CD8-positive, alpha-beta memory T cell (primary cell): Measurements from ENCODE around the gene CEP126. TPM values are rescaled to one million over a fixed set of nuclear protein-coding genes. Genes with fewer than 3 reads are reported as not detected.

Experiments
- CTCF ChIA-PET: fragments of 350-600 bp; sonication (Branson Sonifier 250); formaldehyde crosslinking; loops from one replicate; lab custom pipeline; 2021; ENCODE audit warnings: antibody characterized with exemption; lab: Charles Lee
- POLR2A ChIA-PET: fragments of 350-600 bp; sonication (Branson Sonifier 250); formaldehyde crosslinking; loops from one replicate; lab custom pipeline; 2021; ENCODE audit warnings: antibody characterized with exemption; lab: Charles Lee
- DNase-seq, 5 donors: peaks; one replicate each; pipeline versions ENCODE4 v3.0.0 to v3.0.0-alpha.2; 2020 to 2022; ENCODE audit warnings: mixed read lengths in 1 of 5
- H3K27ac ChIP-seq: one replicate; pipeline ENCODE4 v1.7.0; 2013; ENCODE audit warnings: low read depth, mild to moderate bottlenecking, low read length, moderate library complexity
- H3K27me3 ChIP-seq: 2 replicates; pipeline ENCODE4 v1.7.0; 2013; ENCODE audit warnings: low read length, mild to moderate bottlenecking; ENCODE audit not compliant: insufficient read depth, poor library complexity, severe bottlenecking
- H3K36me3 ChIP-seq: 2 replicates; pipeline ENCODE4 v1.7.0; 2013; ENCODE audit warnings: mild to moderate bottlenecking, low read length, moderate library complexity; ENCODE audit not compliant: insufficient read depth
- H3K4me1 ChIP-seq: 2 replicates; pipeline ENCODE4 v1.7.0; 2013; ENCODE audit warnings: mild to moderate bottlenecking, low read length, moderate library complexity; ENCODE audit not compliant: insufficient read depth
- H3K4me3 ChIP-seq: 2 replicates; pipeline ENCODE4 v1.7.0; 2013; ENCODE audit warnings: mild to moderate bottlenecking, low read length
- H3K9me3 ChIP-seq: 2 replicates; pipeline ENCODE4 v1.7.0; 2013; ENCODE audit warnings: mild to moderate bottlenecking, low read length
- H3K27ac Mint-ChIP-seq, 8 donors: one replicate each; pipeline ENCODE4 v1.8.0; 2020 to 2021; ENCODE audit warnings: mixed read lengths in 8 of 8, mild to moderate bottlenecking in 6 of 8, inconsistent platforms in 3 of 8, moderate library complexity in 3 of 8
- H3K27me3 Mint-ChIP-seq, 2 donors: one replicate each; pipeline ENCODE4 v1.8.0; 2020 to 2021; ENCODE audit warnings: mixed read lengths in 2 of 2, mild to moderate bottlenecking in 1 of 2, moderate library complexity in 1 of 2
- H3K36me3 Mint-ChIP-seq, 3 donors: one replicate each; pipeline ENCODE4 v1.8.0; 2020 to 2021; ENCODE audit warnings: mixed read lengths in 3 of 3, inconsistent platforms in 1 of 3, mild to moderate bottlenecking in 1 of 3
- H3K4me1 Mint-ChIP-seq, 3 donors: one replicate each; pipeline ENCODE4 v1.8.0; 2020 to 2021; ENCODE audit warnings: mixed read lengths in 3 of 3, inconsistent platforms in 1 of 3, mild to moderate bottlenecking in 1 of 3
- H3K4me3 Mint-ChIP-seq, 7 donors: one replicate each; pipeline ENCODE4 v1.8.0; 2020 to 2021; ENCODE audit warnings: mixed read lengths in 7 of 7, mild to moderate bottlenecking in 6 of 7, moderate library complexity in 4 of 7, inconsistent platforms in 2 of 7
- H3K9me3 Mint-ChIP-seq, 5 donors: one replicate each; pipeline ENCODE4 v1.8.0; 2020 to 2022; ENCODE audit warnings: mixed read lengths in 5 of 5, mild to moderate bottlenecking in 3 of 5, moderate library complexity in 2 of 5, inconsistent platforms in 1 of 5
- polyA plus RNA-seq: library from polyadenylated mRNA; unstranded; fragments of 300-500 nt; fragmentation: Illumina TruSeq; gene quantifications from one replicate; pipeline ENCODE4 v1.2.3, GENCODE V29; 2021
- total RNA-seq, 2 experiments: library from RNA; stranded (reverse); gene quantifications; one replicate each; pipeline ENCODE4 v1.2.3, GENCODE V29; 2021

The CEP126 gene
- total and polyA plus RNA-seq, 3 experiments from 2014 or later = 1.1 to 1.8 (median 1.6) TPM

DNA sequence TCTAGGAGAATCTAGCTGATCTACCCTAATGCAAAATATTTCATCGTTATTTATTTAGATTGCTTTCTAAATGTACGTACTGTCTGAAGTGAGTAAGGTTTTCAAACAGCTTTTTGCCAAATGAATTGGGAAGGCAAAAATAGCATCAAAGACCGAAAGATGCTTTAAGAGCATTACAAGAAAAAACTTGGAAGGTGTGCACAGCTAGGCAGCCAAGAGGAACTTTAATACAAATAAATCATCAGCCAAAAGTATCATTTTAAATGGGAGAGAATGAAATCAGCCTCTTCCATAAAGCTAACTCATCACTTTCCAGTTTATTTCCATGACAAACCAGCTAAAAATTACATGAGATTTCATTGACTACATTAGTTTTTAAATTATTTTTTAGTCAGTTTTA is 102.2 kb downstream of the CEP126 start:
- H3K4me1 Mint-ChIP-seq = no peaks in the 10 kb centered on the region
- no peaks in the 10 kb centered on the region for H3K36me3 ChIP-seq
- H3K27ac Mint-ChIP-seq = no peak overlapping the region
- no peak overlapping the region for H3K27ac ChIP-seq
- ChIA-PET CTCF (no interaction called here), POLR2A (no interaction called here)
- no peak overlapping the region for H3K4me3 ChIP-seq
- no peak for DNase-seq
- peaks cover 0 to 2% (median 0%) of the 10 kb centered on the region in 5 donors for H3K9me3 Mint-ChIP-seq
- H3K36me3 Mint-ChIP-seq = no peaks in the 10 kb centered on the region
- H3K27me3 Mint-ChIP-seq = peaks cover 6 to 16% of the 10 kb centered on the region in 2 donors
- H3K4me3 Mint-ChIP-seq = no peak overlapping the region
- no peaks in the 10 kb centered on the region for H3K4me1 ChIP-seq
- no peaks in the 10 kb centered on the region for H3K9me3 ChIP-seq
- no peaks in the 10 kb centered on the region for H3K27me3 ChIP-seq

DNA sequence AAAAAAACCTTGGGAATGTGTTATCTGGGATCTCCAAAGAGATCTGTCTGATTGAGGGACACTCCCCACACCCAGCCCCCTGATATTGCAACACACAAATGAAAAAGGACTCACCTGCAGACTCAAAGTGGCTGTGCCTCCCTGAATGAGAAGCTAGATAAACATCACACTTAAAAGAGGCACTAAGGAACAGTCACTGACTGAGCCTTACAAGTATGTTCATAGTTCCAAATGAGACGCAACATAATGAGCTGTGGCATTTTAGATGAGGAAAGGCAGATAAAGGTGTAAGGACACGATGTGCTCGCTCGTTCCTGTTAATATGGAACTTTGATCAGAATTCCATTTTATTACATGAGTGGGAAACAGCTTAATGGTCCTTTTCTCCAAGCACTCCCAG is 111.4 kb downstream of the CEP126 start:
- H3K27ac Mint-ChIP-seq = no peak overlapping the region
- no peak for DNase-seq
- H3K36me3 Mint-ChIP-seq = no peaks in the 10 kb centered on the region
- H3K4me1 Mint-ChIP-seq = no peaks in the 10 kb centered on the region
- no peaks in the 10 kb centered on the region for H3K36me3 ChIP-seq
- no peak overlapping the region for H3K4me3 ChIP-seq
- no peaks in the 10 kb centered on the region for H3K4me1 ChIP-seq
- CTCF ChIA-PET = interaction anchor here (1.8 kb wide), 1 partner anchor 18 kb away, joined by 5 read pairs; no protein-coding TSS in a partner anchor
- peaks cover 0 to 3% (median 0%) of the 10 kb centered on the region in 5 donors for H3K9me3 Mint-ChIP-seq
- POLR2A ChIA-PET = no interaction called here
- no peak overlapping the region for H3K27ac ChIP-seq
- no peaks in the 10 kb centered on the region for H3K9me3 ChIP-seq
- H3K27me3 Mint-ChIP-seq = peaks cover 5 to 30% of the 10 kb centered on the region in 2 donors
- no peak overlapping the region for H3K4me3 Mint-ChIP-seq
- no peaks in the 10 kb centered on the region for H3K27me3 ChIP-seq

DNA sequence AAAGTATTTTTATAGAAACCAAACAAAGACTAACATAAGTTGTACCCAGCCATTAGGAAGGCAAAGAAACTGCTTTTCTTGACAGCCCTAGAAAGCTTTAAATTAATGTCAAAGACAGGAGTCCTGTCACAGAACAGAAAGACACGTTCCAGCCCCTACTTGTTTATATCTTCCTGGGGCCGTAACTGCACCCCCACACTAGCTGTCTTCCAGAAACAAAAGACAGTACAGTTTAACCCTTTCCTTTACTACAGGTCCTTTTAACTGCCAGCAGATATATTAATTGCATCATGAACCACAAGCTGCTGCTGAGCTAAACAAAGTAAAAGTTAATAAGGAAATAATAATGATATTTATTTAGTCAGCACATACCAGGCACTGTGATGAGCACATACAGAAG is 112.1 kb downstream of the CEP126 start:
- Histone ChIP-seq H3K36me3 (no peaks in the 10 kb centered on the region), H3K27me3 (no peaks in the 10 kb centered on the region), H3K4me3 (no peak overlapping the region), H3K27ac (no peak overlapping the region), H3K4me1 (no peaks in the 10 kb centered on the region), H3K9me3 (no peaks in the 10 kb centered on the region)
- peaks cover 5 to 26% of the 10 kb centered on the region in 2 donors for H3K27me3 Mint-ChIP-seq
- no peak for DNase-seq
- ChIA-PET CTCF (no interaction called here), POLR2A (no interaction called here)
- no peaks in the 10 kb centered on the region for H3K36me3 Mint-ChIP-seq
- no peak overlapping the region for H3K27ac Mint-ChIP-seq
- H3K9me3 Mint-ChIP-seq = peaks cover 0 to 3% (median 0%) of the 10 kb centered on the region in 5 donors
- H3K4me1 Mint-ChIP-seq = no peaks in the 10 kb centered on the region
- no peak overlapping the region for H3K4me3 Mint-ChIP-seq

- POLR2A ChIA-PET = no interaction called here
- no peak for DNase-seq
These were observed 121.9 kb downstream of the CEP126 start for GRCh38 chr11:102036757-102037156.

GRCh38 chr11:102046841-102047240 is 132.0 kb downstream of the CEP126 start:
- Mint-ChIP-seq H3K27me3 (peaks cover 36 to 54% of the 10 kb centered on the region in 2 donors), H3K36me3 (no peaks in the 10 kb centered on the region), H3K9me3 (peaks cover 0 to 10% (median 4%) of the 10 kb centered on the region in 5 donors), H3K27ac (no peak overlapping the region), H3K4me3 (peak overlapping the region in 6 of 7 donors; percentile 45 to 74 (median 60)), H3K4me1 (peaks cover 6 to 11% (median 8%) of the 10 kb centered on the region in 3 donors)
- ChIA-PET CTCF (no interaction called here), POLR2A (no interaction called here)
- Histone ChIP-seq H3K4me3 (no peak overlapping the region), H3K9me3 (no peaks in the 10 kb centered on the region), H3K27ac (no peak overlapping the region), H3K4me1 (no peaks in the 10 kb centered on the region), H3K36me3 (no peaks in the 10 kb centered on the region), H3K27me3 (no peaks in the 10 kb centered on the region)
- no peak for DNase-seq

More at GRCh38 chr11:102036757-102037156, 121.9 kb downstream of the CEP126 start:
- H3K9me3 ChIP-seq = no peaks in the 10 kb centered on the region
- no peak overlapping the region for H3K27ac Mint-ChIP-seq
- H3K4me3 ChIP-seq = no peak overlapping the region
- H3K27ac ChIP-seq = no peak overlapping the region
- H3K36me3 Mint-ChIP-seq = no peaks in the 10 kb centered on the region
- H3K36me3 ChIP-seq = no peaks in the 10 kb centered on the region
- no peak overlapping the region for H3K4me3 Mint-ChIP-seq
- H3K9me3 Mint-ChIP-seq = peaks cover 0 to 7% (median 2%) of the 10 kb centered on the region in 5 donors
- H3K27me3 ChIP-seq = no peaks in the 10 kb centered on the region
- H3K4me1 Mint-ChIP-seq = no peaks in the 10 kb centered on the region
- H3K4me1 ChIP-seq = no peaks in the 10 kb centered on the region
- CTCF ChIA-PET = no interaction called here
- peaks cover 8 to 11% of the 10 kb centered on the region in 2 donors for H3K27me3 Mint-ChIP-seq

DNA sequence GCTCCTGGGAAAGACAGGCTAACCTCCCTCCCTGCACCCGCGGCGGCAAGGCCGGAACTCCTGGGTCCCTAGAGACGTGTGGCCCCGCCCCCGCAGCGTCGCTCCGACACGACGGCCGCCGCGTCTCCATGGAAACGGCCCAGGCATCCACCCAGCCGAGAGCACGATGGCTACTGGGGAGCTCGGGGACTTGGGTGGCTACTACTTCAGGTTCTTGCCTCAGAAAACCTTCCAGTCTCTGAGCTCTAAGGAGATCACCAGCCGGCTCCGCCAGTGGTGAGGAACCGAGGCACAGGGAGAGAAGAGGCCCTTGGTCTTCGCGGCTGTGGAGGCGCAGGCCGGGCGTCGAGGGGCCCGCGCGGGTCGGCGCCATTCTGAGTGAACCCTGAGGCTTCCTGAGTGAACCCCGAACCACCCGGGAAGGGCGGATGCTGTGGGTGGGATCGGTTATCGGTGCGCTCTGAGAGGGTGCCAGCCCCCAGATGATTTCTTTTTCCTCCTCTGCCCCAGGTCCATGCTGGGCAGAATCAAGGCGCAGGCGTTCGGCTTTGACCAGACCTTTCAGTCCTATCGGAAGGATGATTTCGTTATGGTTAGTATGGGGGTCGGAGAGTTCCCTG is 132.6 kb downstream of the CEP126 start, which contains the start of gene CFAP300:
TSS of gene CFAP300 (plus strand) at position 133 of the 620 bp plus-strand sequence. CDS start at position 167, 34 bp downstream.
- peaks cover 36 to 51% of the 10 kb centered on the region in 2 donors for H3K27me3 Mint-ChIP-seq
- no peaks in the 10 kb centered on the region for H3K4me1 ChIP-seq
- H3K27me3 ChIP-seq = no peaks in the 10 kb centered on the region
- CTCF ChIA-PET = no interaction called here
- H3K9me3 Mint-ChIP-seq = peaks cover 0 to 10% (median 4%) of the 10 kb centered on the region in 5 donors
- peak in 2 of 5 donors; percentile 3 to 57 for DNase-seq
- H3K36me3 ChIP-seq = no peaks in the 10 kb centered on the region
- no peaks in the 10 kb centered on the region for H3K9me3 ChIP-seq
- H3K4me1 Mint-ChIP-seq = peaks cover 6 to 11% (median 8%) of the 10 kb centered on the region in 3 donors
- no peak within 1 kb of the TSS for H3K27ac ChIP-seq
- H3K4me3 ChIP-seq = no peak within 1 kb of the TSS
- no peaks in the 10 kb centered on the region for H3K36me3 Mint-ChIP-seq
- POLR2A ChIA-PET = no interaction called here
- H3K4me3 Mint-ChIP-seq = peak within 1 kb of the TSS in 6 of 7 donors; percentile 49 to 74 (median 66)
- H3K27ac Mint-ChIP-seq = peak within 1 kb of the TSS in 1 of 8 donors; percentile 15

Other genes starting within 250 kb of the CEP126 start
- not detected for gene ANGPTL5, start 1.5 kb downstream of the CEP126 start, total RNA-seq
- not detected for gene ANGPTL5, start 1.5 kb downstream of the CEP126 start, polyA plus RNA-seq
- gene CFAP300, start 132.4 kb downstream of the CEP126 start, total RNA-seq = not detected
- gene CFAP300, start 132.4 kb downstream of the CEP126 start, polyA plus RNA-seq = not detected
- gene YAP1, start 195.4 kb downstream of the CEP126 start, total RNA-seq = under 1 TPM; 0.20 to 0.42 TPM
- 0.12 TPM for gene YAP1, start 195.4 kb downstream of the CEP126 start, polyA plus RNA-seq